ENCODE results near the gene RAB26. TPM values are rescaled to one million over a fixed set of nuclear protein-coding genes. Genes with fewer than 3 reads are reported as not detected.
A peak's percentile ranks its signal among the peaks of the same experiment; 100 is the strongest.

RAB26 gene
- total RNA-seq, 1 donor from 2014 or later = 2.1 TPM

DNA sequence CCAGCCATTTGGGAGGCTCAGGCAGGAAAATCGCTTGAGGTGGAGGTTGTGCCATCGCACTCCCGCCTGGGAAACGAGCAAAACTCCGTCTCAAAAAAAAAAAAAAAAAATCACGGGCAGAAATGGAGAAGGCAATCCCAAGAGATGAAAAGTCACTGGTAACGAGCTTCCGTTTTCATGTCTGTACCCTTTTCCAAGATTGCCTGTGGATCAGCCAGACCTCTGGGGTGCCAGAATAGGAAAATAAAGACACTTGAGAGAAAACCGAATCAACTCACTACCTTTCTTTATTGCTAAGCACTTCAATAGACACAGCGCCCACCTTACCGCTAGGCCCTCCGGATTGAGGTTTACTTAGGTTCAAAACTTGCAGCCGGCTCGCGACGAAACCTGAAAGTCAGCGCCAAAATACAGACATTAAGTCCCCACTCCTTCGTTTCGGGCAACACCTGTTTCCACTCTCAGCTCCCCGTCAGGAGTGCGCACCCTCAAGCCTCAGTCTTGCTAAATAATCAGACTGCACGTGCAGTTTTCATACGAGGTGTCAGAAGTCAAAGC is 6.2 kb downstream of the RAB26 start:
- TF ChIP-seq EZH2phosphoT487 (IDR thresholded peaks at IDR 0.05) = no peak
- TF ChIP-seq EZH2 (IDR thresholded peaks at IDR 0.05) = no peak
- TF ChIP-seq, protein P1, sequence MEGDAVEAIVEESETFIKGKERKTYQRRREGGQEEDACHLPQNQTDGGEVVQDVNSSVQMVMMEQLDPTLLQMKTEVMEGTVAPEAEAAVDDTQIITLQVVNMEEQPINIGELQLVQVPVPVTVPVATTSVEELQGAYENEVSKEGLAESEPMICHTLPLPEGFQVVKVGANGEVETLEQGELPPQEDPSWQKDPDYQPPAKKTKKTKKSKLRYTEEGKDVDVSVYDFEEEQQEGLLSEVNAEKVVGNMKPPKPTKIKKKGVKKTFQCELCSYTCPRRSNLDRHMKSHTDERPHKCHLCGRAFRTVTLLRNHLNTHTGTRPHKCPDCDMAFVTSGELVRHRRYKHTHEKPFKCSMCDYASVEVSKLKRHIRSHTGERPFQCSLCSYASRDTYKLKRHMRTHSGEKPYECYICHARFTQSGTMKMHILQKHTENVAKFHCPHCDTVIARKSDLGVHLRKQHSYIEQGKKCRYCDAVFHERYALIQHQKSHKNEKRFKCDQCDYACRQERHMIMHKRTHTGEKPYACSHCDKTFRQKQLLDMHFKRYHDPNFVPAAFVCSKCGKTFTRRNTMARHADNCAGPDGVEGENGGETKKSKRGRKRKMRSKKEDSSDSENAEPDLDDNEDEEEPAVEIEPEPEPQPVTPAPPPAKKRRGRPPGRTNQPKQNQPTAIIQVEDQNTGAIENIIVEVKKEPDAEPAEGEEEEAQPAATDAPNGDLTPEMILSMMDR (IDR thresholded peaks at IDR 0.05) = no peak
- Mint-ChIP-seq H3K4me3 (peak overlapping the region; percentile 93), H3K4me1 (peaks cover 63% of the 10 kb centered on the region), H3K27me3 (ENCODE audit: insufficient read depth, low read depth) (peaks cover 4% of the 10 kb centered on the region), H3K9me3 (no peaks in the 10 kb centered on the region), H3K27ac (peak overlapping the region; percentile 57), H3K36me3 (peaks cover 7% of the 10 kb centered on the region)
- peaks cover 80% of the 10 kb centered on the region for H3K79me2 ChIP-seq (ENCODE audit: low read depth)
- H3K27ac ChIP-seq = no peak overlapping the region
- peak overlapping the region; percentile 96 for H3K4me2 ChIP-seq
- peaks cover 7% of the 10 kb centered on the region for H3K27me3 ChIP-seq
- peak overlapping the region; percentile 97 for H3K4me3 ChIP-seq
- peaks cover 91% of the 10 kb centered on the region for H4K20me1 ChIP-seq (ENCODE audit: low read depth)
- H3K9ac ChIP-seq = peak overlapping the region; percentile 74
- no peaks in the 10 kb centered on the region for H3K9me3 ChIP-seq (ENCODE audit: low read depth)
- peaks cover 59% of the 10 kb centered on the region for H3F3A ChIP-seq (ENCODE audit: low read depth)
- DNase-seq (ENCODE audit: low spot score) = no peak
- H2AFZ ChIP-seq (replicated peaks) = no peak overlapping the region
- no peaks in the 10 kb centered on the region for H3K36me3 ChIP-seq
- H3K4me1 ChIP-seq = peaks cover 55% of the 10 kb centered on the region

DNA sequence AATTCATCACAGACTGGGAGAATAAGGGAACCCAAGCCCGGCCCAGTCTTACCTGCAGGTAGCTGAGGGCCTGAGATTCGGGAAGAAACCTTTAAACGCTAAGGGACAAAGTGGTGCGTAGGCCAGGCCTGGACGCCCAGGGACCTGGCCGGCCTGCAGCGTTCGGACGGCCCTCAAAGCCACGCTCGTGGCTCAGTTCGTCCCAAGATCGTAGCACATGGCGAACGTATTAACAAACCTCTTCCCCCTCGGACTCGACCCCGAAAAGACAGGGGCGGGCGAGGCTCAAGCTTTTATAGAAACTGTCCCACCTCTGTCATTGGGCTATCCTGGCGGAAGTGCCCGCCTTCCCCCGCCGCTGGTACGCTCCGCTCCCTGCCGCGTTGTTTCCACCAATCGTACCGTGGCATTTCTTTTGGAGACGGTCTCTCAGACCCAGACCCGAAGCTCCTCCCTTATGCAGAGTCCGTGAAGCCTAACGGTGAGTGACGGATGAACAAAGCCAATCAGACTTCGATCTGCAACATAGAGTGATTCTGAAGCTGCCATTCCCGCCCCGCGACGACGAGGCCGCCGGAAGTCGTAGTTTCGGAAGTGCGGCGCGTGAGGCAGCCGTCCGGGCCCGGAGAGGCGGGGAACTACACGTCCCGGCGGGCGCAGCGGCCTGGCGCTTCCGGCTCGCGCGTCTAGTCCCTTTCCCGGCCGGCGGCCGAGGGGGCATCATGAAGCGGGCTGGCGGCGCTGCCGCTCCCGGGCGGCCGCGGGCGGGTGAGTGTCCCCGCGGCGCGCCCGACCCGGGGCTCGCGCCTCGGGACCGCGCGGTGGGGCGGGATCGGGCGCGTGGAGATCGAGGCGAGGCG is 6.9 kb downstream of the RAB26 start, which contains the start of gene TRAF7:
Gene TRAF7, plus strand, starts transcription at position 692 of the 860 bp plus-strand sequence. CDS start 8,139 bp downstream, outside the sequence.
- no peaks in the 10 kb centered on the region for H3K9me3 Mint-ChIP-seq
- peak within 1 kb of the TSS; percentile 94 for H3K4me3 Mint-ChIP-seq
- peaks cover under 1% of the 10 kb centered on the region for H3K27me3 ChIP-seq
- H3K4me1 ChIP-seq = peaks cover 54% of the 10 kb centered on the region
- H3K9ac ChIP-seq = peak within 1 kb of the TSS; percentile 74
- H3K4me3 ChIP-seq = peak within 1 kb of the TSS; percentile 97
- H3K4me1 Mint-ChIP-seq = peaks cover 56% of the 10 kb centered on the region
- peak within 1 kb of the TSS; percentile 57 for H3K27ac Mint-ChIP-seq
- H3K4me2 ChIP-seq = peak within 1 kb of the TSS; percentile 96
- no peak within 1 kb of the TSS for H3K27ac ChIP-seq
- H3K9me3 ChIP-seq (ENCODE audit: low read depth) = no peaks in the 10 kb centered on the region
- H3K27me3 Mint-ChIP-seq (ENCODE audit: insufficient read depth, low read depth) = peaks cover 4% of the 10 kb centered on the region
- peak; percentile 100 for DNase-seq (ENCODE audit: low spot score)
- H3F3A ChIP-seq (ENCODE audit: low read depth) = peaks cover 52% of the 10 kb centered on the region
- no peak within 1 kb of the TSS for H2AFZ ChIP-seq (replicated peaks)
- H3K36me3 Mint-ChIP-seq = peaks cover 7% of the 10 kb centered on the region
- peaks cover 90% of the 10 kb centered on the region for H4K20me1 ChIP-seq (ENCODE audit: low read depth)
- H3K79me2 ChIP-seq (ENCODE audit: low read depth) = peaks cover 86% of the 10 kb centered on the region
- no peaks in the 10 kb centered on the region for H3K36me3 ChIP-seq
- no peak for TF ChIP-seq EZH2phosphoT487 (IDR thresholded peaks at IDR 0.05)
- TF ChIP-seq, protein P1 (IDR thresholded peaks at IDR 0.05) = no peak
- TF ChIP-seq EZH2 (IDR thresholded peaks at IDR 0.05) = no peak

DNA sequence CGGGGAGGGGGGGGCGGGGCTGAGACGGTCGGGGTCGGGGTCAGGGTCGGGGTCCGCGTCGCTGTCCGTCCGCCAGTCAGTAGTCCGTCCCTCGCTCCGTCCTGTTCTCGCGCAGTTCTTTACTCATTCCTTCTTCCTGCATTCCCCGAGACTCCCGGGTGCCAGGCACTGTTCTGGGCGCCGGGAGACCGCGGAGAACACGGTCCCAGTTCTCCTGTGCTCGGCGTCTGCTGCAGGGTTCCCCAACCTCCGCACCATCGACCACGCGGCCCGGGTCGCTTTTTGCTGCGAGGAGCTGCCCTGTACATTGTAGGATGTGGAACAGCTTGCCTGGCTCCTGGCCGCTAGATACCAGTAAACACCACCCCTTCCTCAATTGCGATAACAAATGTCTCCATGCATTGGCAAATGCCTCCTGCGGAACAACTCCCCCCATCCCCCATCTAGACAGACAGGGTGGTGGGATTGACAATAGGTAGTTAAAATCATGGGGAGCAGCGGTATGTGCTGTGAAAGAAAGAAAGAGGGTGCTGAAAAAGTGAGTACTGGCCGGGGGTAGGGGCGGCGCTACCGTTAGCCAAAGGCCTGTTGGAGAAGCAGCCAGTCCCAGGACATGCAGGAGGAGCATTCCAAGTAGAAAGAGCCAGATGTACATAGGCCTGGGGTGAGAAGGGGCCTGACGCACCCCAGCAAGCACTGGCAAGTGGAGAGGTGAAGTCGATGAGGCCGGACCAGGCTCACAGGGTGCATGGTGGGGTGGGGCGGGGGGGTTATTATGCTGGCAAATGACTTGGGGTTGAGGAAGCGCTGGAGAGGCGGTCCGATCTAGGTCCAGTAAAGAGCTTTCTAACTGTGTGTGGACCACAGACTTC is 7.8 kb downstream of the RAB26 start:
- H3K4me3 Mint-ChIP-seq = peak overlapping the region; percentile 94
- H3K27me3 ChIP-seq = no peaks in the 10 kb centered on the region
- H3K4me2 ChIP-seq = peak overlapping the region; percentile 92
- H3K36me3 Mint-ChIP-seq = peaks cover 5% of the 10 kb centered on the region
- peak overlapping the region; percentile 55 for H3K9ac ChIP-seq
- H3K9me3 ChIP-seq (ENCODE audit: low read depth) = no peaks in the 10 kb centered on the region
- peak overlapping the region; percentile 57 for H3K27ac Mint-ChIP-seq
- H3K27ac ChIP-seq = no peak overlapping the region
- H3K4me1 Mint-ChIP-seq = peaks cover 51% of the 10 kb centered on the region
- peaks cover 48% of the 10 kb centered on the region for H3K4me1 ChIP-seq
- H3K27me3 Mint-ChIP-seq (ENCODE audit: insufficient read depth, low read depth) = peaks cover 4% of the 10 kb centered on the region
- peaks cover 88% of the 10 kb centered on the region for H4K20me1 ChIP-seq (ENCODE audit: low read depth)
- peak; percentile 61 for DNase-seq (ENCODE audit: low spot score)
- peaks cover 47% of the 10 kb centered on the region for H3F3A ChIP-seq (ENCODE audit: low read depth)
- peaks cover 91% of the 10 kb centered on the region for H3K79me2 ChIP-seq (ENCODE audit: low read depth)
- no peak for TF ChIP-seq EZH2phosphoT487 (IDR thresholded peaks at IDR 0.05)
- TF ChIP-seq, protein P1 (IDR thresholded peaks at IDR 0.05) = no peak
- no peak for TF ChIP-seq EZH2 (IDR thresholded peaks at IDR 0.05)
- peak overlapping the region; percentile 84 for H3K4me3 ChIP-seq
- H2AFZ ChIP-seq (replicated peaks) = no peak overlapping the region
- no peaks in the 10 kb centered on the region for H3K9me3 Mint-ChIP-seq
- no peaks in the 10 kb centered on the region for H3K36me3 ChIP-seq

All from neural progenitor cell (in vitro differentiated cells).